HepG2 (cell line): ENCODE results near the gene PDHX.

Experiments
- GPBP1L1 ChIP-seq: sonication (generic); formaldehyde crosslinking; IDR thresholded peaks from 2 replicates; pipeline ENCODE4 v1.5.0; 2020; ENCODE audit warnings: mild to moderate bottlenecking, missing genetic modification reagents
- NAIF1 ChIP-seq: sonication (generic); formaldehyde crosslinking; IDR thresholded peaks from 2 replicates; pipeline ENCODE4 v1.5.0; 2020; ENCODE audit warnings: mild to moderate bottlenecking, missing genetic modification reagents, borderline replicate concordance
- ZNF124 ChIP-seq: sonication (generic); formaldehyde crosslinking; IDR thresholded peaks from 2 replicates; pipeline ENCODE4 v1.4.0; 2020; ENCODE audit warnings: missing genetic modification reagents

GRCh38 chr11:34978236-34979191 is 62.1 kb downstream of the PDHX start:
- no peak for TF ChIP-seq GPBP1L1
- TF ChIP-seq ZNF124 (CRISPR knock-in tag) = no peak
- TF ChIP-seq NAIF1 = no peak
